Adrenal gland (tissue), 5 donors: Measurements from ENCODE around the gene HSF2BP.

Experiments
- CTCF ChIP-seq, 6 experiments: fragments of 450-650 bp in 4 of 6; fragments of 200-600 bp in 2 of 6; sonication (generic) in 1 of 6; IDR thresholded peaks; 1 replicate in 5 of 6; 2 replicates in 1 of 6; pipeline versions ENCODE4 v1.5.1 to v1.8.0; 2016 to 2021; ENCODE audit warnings: antibody characterized with exemption in 6 of 6, mild to moderate bottlenecking in 2 of 6, moderate library complexity in 1 of 6
- POLR2A ChIP-seq, 2 donors: fragments of 450-650 bp; IDR thresholded peaks; one replicate each; pipeline ENCODE4 v1.6.1; 2017; ENCODE audit warnings: antibody characterized with exemption in 2 of 2, mild to moderate bottlenecking in 2 of 2, moderate library complexity in 1 of 2
- donor health status: DM: no; HTN: no; CAD: no.

DNA sequence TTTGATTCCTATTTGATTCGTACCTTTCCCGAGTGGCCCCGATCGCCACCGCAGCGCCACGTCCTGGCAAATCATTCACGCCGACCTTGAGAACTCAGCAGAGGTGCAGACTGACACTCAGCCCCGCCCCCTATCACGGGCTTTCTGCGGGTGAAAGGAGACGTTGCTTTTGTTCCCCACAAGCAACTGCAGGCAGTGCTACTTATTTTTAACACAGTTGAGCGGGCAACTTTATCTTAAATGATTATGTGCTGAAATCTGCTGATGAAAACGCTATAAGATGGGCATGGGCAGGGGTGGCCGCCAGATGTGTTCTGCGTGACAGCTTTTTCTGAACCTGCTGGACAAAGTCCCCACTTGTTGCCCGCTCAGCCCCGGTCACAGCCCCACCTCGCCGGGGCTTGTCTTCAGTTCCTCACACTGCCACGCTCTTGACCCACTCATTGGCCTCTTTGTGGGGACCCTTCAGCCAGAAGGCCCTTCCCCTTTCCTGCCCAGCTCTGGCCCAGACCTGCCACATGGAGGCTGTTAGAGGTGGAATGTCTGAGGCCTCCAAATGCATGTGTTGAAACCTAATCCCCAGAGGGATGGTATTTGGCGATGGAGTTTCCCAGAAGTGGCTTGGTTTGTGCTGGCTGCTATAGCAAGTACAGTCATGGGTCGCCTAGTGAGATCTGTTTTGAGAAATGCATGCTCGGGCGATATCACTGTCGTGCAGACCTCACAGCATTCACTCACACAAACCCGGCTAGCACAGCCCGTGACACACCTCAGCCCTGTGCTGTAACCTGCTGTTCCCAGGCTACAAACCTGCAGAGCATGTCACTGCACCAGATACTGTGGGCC, 44.0 kb upstream of the HSF2BP start:
- TF ChIP-seq CTCF (IDR thresholded peaks at IDR 0.05) (no peak), POLR2A (IDR thresholded peaks at IDR 0.05) (no peak)
